GM12891 (cell line): Measurements from ENCODE around the gene CRACR2B.

Experiments
- POLR2A ChIP-seq: IDR thresholded peaks from 2 replicates; pipeline ENCODE4 v1.6.1; 2011; ENCODE audit warnings: low read depth, low read length, control low read depth
- POLR2AphosphoS5 ChIP-seq: IDR thresholded peaks from 2 replicates; pipeline ENCODE4 v1.6.1; 2011; ENCODE audit warnings: low read depth, low read length, control low read depth
- TAF1 ChIP-seq: IDR thresholded peaks from 2 replicates; pipeline ENCODE4 v1.6.1; 2011; ENCODE audit warnings: low read depth, low read length, control low read depth

DNA sequence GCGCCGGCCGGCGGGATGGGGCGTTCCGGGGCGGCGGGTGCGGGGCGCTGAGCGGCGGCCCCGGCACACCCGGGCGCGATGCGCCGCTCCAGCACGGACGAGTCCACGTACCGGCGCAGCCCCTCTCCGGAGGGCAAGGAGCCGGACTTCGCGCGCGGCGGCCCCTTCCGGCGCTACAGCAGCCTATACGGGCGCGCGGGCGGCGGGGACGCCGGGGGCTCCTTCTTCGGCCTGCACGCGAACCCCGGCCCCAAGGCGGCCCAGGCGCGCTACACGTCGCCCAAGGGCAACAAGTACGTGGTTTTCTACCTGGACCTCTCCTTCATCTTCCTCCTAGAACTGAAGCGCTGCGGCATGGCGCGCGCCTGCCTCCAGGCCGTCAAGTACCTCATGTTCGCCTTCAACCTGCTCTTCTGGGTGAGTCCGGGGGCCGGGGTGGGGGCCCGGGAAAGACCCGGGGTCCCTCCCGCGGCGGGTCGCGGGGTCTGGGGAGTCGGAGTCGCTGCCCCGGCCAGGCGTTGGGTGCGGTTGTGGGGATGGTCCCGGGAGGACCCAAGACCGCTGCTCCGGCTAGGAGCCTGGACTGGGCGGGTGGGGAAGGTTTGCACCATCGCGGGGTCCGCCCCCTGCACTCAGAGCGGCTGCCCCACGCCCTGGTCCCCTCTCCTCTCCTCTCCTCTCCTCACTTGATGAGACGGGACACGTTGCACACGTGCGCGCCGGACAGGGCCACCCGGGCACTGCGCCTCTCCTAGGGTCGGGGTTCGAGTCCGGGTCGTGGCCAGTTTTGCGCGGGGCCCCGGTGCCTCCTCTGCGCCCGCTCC is 22.4 kb downstream of the CRACR2B start:
- no peak for TF ChIP-seq POLR2A
- TF ChIP-seq POLR2AphosphoS5: no peak
- no peak for TF ChIP-seq TAF1
